ENCODE data around the gene CD19. TPM values are rescaled to one million over a fixed set of nuclear protein-coding genes. Genes with fewer than 3 reads are reported as not detected.

The CD19 gene
- total and polyA plus RNA-seq, 12 donors: 0.06 to 0.19 TPM; not detected in 10

- no peaks in the 10 kb centered on the region for H3K4me1 ChIP-seq
- no peaks in the 10 kb centered on the region for H3K27me3 ChIP-seq
- no peak for DNase-seq
- H3K9me3 ChIP-seq: no peaks in the 10 kb centered on the region
- no peak for ATAC-seq
- peaks cover 0 to 99% (median 35%) of the 10 kb centered on the region in 9 donors for H3K36me3 ChIP-seq
- intact Hi-C loops (cut with DNase I): loop anchor here in 1 of 10 donors (2.0 kb wide), 1 partner anchor 24 kb away; no protein-coding TSS in a partner anchor
- WGBS, 2 donors: 92 to 93% methylated on average over 7 of the region's 7 CpGs
- no peak overlapping the region for H3K27ac ChIP-seq
- no peak for TF ChIP-seq CTCF (IDR thresholded peaks at IDR 0.05)
- no peak overlapping the region for H3K4me3 ChIP-seq
These were observed 14.7 kb upstream of the CD19 start for GRCh38 chr16:28917095-28917494.

- DNase-seq: no peak
- ATAC-seq: no peak
- H3K36me3 ChIP-seq: peaks cover 0 to 92% (median 30%) of the 10 kb centered on the region in 9 donors
- no peaks in the 10 kb centered on the region for H3K9me3 ChIP-seq
- WGBS, 2 donors: 96 to 98% methylated on average over 3 of the region's 3 CpGs
- no peak for TF ChIP-seq CTCF (IDR thresholded peaks at IDR 0.05)
- H3K27ac ChIP-seq: no peak overlapping the region
- no peak overlapping the region for H3K4me3 ChIP-seq
- peaks cover 0 to 3% (median 0%) of the 10 kb centered on the region in 9 donors for H3K4me1 ChIP-seq
- intact Hi-C loops (cut with DNase I): no loop called here
- H3K27me3 ChIP-seq: no peaks in the 10 kb centered on the region
These were observed 13.1 kb upstream of the CD19 start for GRCh38 chr16:28918698-28919097.

GRCh38 chr16:28923231-28923587, 8.6 kb upstream of the CD19 start:
- H3K27me3 ChIP-seq: no peaks in the 10 kb centered on the region
- no peak overlapping the region for H3K4me3 ChIP-seq
- no peak for DNase-seq
- no peaks in the 10 kb centered on the region for H3K9me3 ChIP-seq
- H3K4me1 ChIP-seq: peaks cover 2 to 20% (median 11%) of the 10 kb centered on the region in 9 donors
- intact Hi-C loops (cut with DNase I): loop anchor here in 6 of 10 donors (5.0 to 10.0 kb wide), 4 partner anchors 48 to 438 kb away; partner anchors contain the start of genes ATP2A1 (in 2 of the 6) and SH2B1 (in 2 of the 6)
- no peak overlapping the region for H3K27ac ChIP-seq
- TF ChIP-seq CTCF (IDR thresholded peaks at IDR 0.05): no peak
- WGBS, 2 donors: 94 to 98% methylated on average over 3 of the region's 3 CpGs
- peaks cover 0 to 47% (median 13%) of the 10 kb centered on the region in 9 donors for H3K36me3 ChIP-seq
- ATAC-seq: no peak

GRCh38 chr16:28923652-28924398, 7.9 kb upstream of the CD19 start:
- peak overlapping the region in 8 of 10 donors; percentile 97 to 100 (median 99) for H3K27ac ChIP-seq
- no peak for TF ChIP-seq CTCF (IDR thresholded peaks at IDR 0.05)
- intact Hi-C loops (cut with DNase I): loop anchor here in 7 of 10 donors (2.0 to 10.0 kb wide), 6 partner anchors 27 to 439 kb away; partner anchors contain the start of genes SH2B1 (in 3 of the 7), ATP2A1 (in 2 of the 7) and NFATC2IP (in 1 of the 7)
- H3K27me3 ChIP-seq: no peaks in the 10 kb centered on the region
- peaks cover 2 to 20% (median 11%) of the 10 kb centered on the region in 9 donors for H3K4me1 ChIP-seq
- DNase-seq (no peak), ATAC-seq (no peak)
- WGBS, 2 donors: 67 to 71% methylated on average over 13 of the region's 13 CpGs
- H3K36me3 ChIP-seq: peaks cover 0 to 40% (median 8%) of the 10 kb centered on the region in 9 donors
- H3K9me3 ChIP-seq: no peaks in the 10 kb centered on the region
- peak overlapping the region in 6 of 10 donors; percentile 78 to 92 (median 86) for H3K4me3 ChIP-seq
